Calu3 (cell line): Measurements from ENCODE around the gene VDAC1. TPM values are rescaled to one million over a fixed set of nuclear protein-coding genes. Genes with fewer than 3 reads are reported as not detected.

Source experiments
- BruUV-seq: library from RNA; stranded (reverse); fragments of 400-500 nt; replicated peaks from 2 replicates; lab custom pipeline; 2021; lab: Mats Ljungman, UMichigan
- CTCF ChIA-PET: fragments of 300-600 bp; sonication (Branson Sonifier 250); formaldehyde crosslinking; loops from one replicate; lab custom pipeline; 2022; ENCODE audit warnings: antibody characterized with exemption; lab: Charles Lee
- DNase-seq: peaks from one replicate; pipeline ENCODE4 v3.0.0; 2022
- H3K27ac Mint-ChIP-seq: one replicate; pipeline ENCODE4 v1.8.0; 2022; ENCODE audit warnings: mixed read lengths; ENCODE audit not compliant: unreplicated experiment
- H3K27me3 Mint-ChIP-seq: one replicate; pipeline ENCODE4 v1.8.0; 2022; ENCODE audit warnings: mixed read lengths; ENCODE audit not compliant: unreplicated experiment
- H3K36me3 Mint-ChIP-seq: one replicate; pipeline ENCODE4 v1.8.0; 2022; ENCODE audit warnings: mild to moderate bottlenecking, moderate library complexity, mixed read lengths; ENCODE audit not compliant: insufficient read depth, unreplicated experiment
- H3K4me1 Mint-ChIP-seq: one replicate; pipeline ENCODE4 v1.8.0; 2022; ENCODE audit warnings: mild to moderate bottlenecking, low read depth, mixed read lengths; ENCODE audit not compliant: unreplicated experiment
- H3K4me3 Mint-ChIP-seq: one replicate; pipeline ENCODE4 v1.8.0; 2022; ENCODE audit warnings: mild to moderate bottlenecking, low read depth, moderate library complexity, mixed read lengths; ENCODE audit not compliant: unreplicated experiment
- H3K9me3 Mint-ChIP-seq: one replicate; pipeline ENCODE4 v1.8.0; 2022; ENCODE audit warnings: low read depth, mixed read lengths; ENCODE audit not compliant: unreplicated experiment
- intact Hi-C: fragments of 100-400 bp; cut with micrococcal nuclease; formaldehyde crosslinking; loops from one replicate; pipeline ENCODE4 v1.10.0; 2022; ENCODE audit not compliant: unreplicated experiment
- total RNA-seq: library from RNA; stranded (reverse); gene quantifications from 2 replicates; pipeline ENCODE4 v1.2.3, GENCODE V29; 2022
- TF ChIP-seq, protein P1 (sequence below): fragments of 200-600 bp; IDR thresholded peaks from one replicate; pipeline ENCODE4 v1.8.0; 2022; ENCODE audit warnings: antibody characterized with exemption; ENCODE audit not compliant: unreplicated experiment

The VDAC1 gene
- total RNA-seq, 1 experiment from 2014 or later, result 410 TPM

GRCh38 chr5:133945568-133945967 is 59.2 kb downstream of the VDAC1 start:
- DNase-seq, result no peak
- TF ChIP-seq, protein P1, sequence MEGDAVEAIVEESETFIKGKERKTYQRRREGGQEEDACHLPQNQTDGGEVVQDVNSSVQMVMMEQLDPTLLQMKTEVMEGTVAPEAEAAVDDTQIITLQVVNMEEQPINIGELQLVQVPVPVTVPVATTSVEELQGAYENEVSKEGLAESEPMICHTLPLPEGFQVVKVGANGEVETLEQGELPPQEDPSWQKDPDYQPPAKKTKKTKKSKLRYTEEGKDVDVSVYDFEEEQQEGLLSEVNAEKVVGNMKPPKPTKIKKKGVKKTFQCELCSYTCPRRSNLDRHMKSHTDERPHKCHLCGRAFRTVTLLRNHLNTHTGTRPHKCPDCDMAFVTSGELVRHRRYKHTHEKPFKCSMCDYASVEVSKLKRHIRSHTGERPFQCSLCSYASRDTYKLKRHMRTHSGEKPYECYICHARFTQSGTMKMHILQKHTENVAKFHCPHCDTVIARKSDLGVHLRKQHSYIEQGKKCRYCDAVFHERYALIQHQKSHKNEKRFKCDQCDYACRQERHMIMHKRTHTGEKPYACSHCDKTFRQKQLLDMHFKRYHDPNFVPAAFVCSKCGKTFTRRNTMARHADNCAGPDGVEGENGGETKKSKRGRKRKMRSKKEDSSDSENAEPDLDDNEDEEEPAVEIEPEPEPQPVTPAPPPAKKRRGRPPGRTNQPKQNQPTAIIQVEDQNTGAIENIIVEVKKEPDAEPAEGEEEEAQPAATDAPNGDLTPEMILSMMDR, result no peak
- BruUV-seq, result no TSS peak
- peaks cover 9% of the 10 kb centered on the region for H3K4me1 Mint-ChIP-seq
- H3K27ac Mint-ChIP-seq, result no peak overlapping the region
- H3K36me3 Mint-ChIP-seq, result peaks cover 5% of the 10 kb centered on the region
- CTCF ChIA-PET, result interaction anchor here (0.7 to 1.2 kb wide), 3 partner anchors 91 to 698 kb away, joined by 3 to 6 read pairs (median 4); no protein-coding TSS in a partner anchor
- H3K4me3 Mint-ChIP-seq, result no peak overlapping the region
- intact Hi-C loops, result loop anchor here (2.0 kb wide), 1 partner anchor 393 kb away; no protein-coding TSS in a partner anchor
- H3K27me3 Mint-ChIP-seq, result peaks cover 27% of the 10 kb centered on the region
- H3K9me3 Mint-ChIP-seq, result no peaks in the 10 kb centered on the region

- H3K27me3 Mint-ChIP-seq, result peaks cover 27% of the 10 kb centered on the region
- CTCF ChIA-PET, result interaction anchor here (1.0 to 1.2 kb wide), 5 partner anchors 10 to 697 kb away, joined by 3 to 6 read pairs (median 3); no protein-coding TSS in a partner anchor
- H3K9me3 Mint-ChIP-seq, result no peaks in the 10 kb centered on the region
- H3K4me1 Mint-ChIP-seq, result peaks cover 12% of the 10 kb centered on the region
- no peak overlapping the region for H3K27ac Mint-ChIP-seq
- no peak overlapping the region for H3K4me3 Mint-ChIP-seq
- peak; percentile 81 for DNase-seq
- H3K36me3 Mint-ChIP-seq, result peaks cover 5% of the 10 kb centered on the region
- intact Hi-C loops, result loop anchor here (2.0 to 5.0 kb wide), 3 partner anchors 392 to 522 kb away; no protein-coding TSS in a partner anchor
- TF ChIP-seq, protein P1, result peak; percentile 78
- no TSS peak for BruUV-seq
Observed at GRCh38 chr5:133944263-133945185, 60.3 kb downstream of the VDAC1 start.

- peaks cover 27% of the 10 kb centered on the region for H3K27me3 Mint-ChIP-seq
- no peaks in the 10 kb centered on the region for H3K9me3 Mint-ChIP-seq
- DNase-seq, result no peak
- H3K27ac Mint-ChIP-seq, result no peak overlapping the region
- TF ChIP-seq, protein P1, result no peak
- BruUV-seq, result no TSS peak
- CTCF ChIA-PET, result no interaction called here
- intact Hi-C loops, result loop anchor here (5.0 kb wide), 2 partner anchors 451 to 521 kb away; no protein-coding TSS in a partner anchor
- peaks cover 22% of the 10 kb centered on the region for H3K4me1 Mint-ChIP-seq
- H3K4me3 Mint-ChIP-seq, result no peak overlapping the region
- peaks cover 5% of the 10 kb centered on the region for H3K36me3 Mint-ChIP-seq
Observed at GRCh38 chr5:133943475-133943817, 61.3 kb downstream of the VDAC1 start.

- H3K4me3 Mint-ChIP-seq, result no peak overlapping the region
- BruUV-seq, result no TSS peak
- TF ChIP-seq, protein P1, result no peak
- CTCF ChIA-PET, result no interaction called here
- intact Hi-C loops, result loop anchor here (5.0 kb wide), 2 partner anchors 451 to 521 kb away; no protein-coding TSS in a partner anchor
- H3K27ac Mint-ChIP-seq, result no peak overlapping the region
- H3K27me3 Mint-ChIP-seq, result peaks cover 24% of the 10 kb centered on the region
- peaks cover 28% of the 10 kb centered on the region for H3K4me1 Mint-ChIP-seq
- no peaks in the 10 kb centered on the region for H3K9me3 Mint-ChIP-seq
- peaks cover 5% of the 10 kb centered on the region for H3K36me3 Mint-ChIP-seq
- no peak for DNase-seq
Observed at GRCh38 chr5:133942614-133943474, 61.9 kb downstream of the VDAC1 start.
